AG09319 (cell line): ENCODE results near the gene GLS2.
"Not testable (repeated sequence)": the region's sequence is repeated elsewhere in the genome, so short reads cannot be mapped to it uniquely, and the experiment has no call there.

ENCODE experiments used
- DNase-seq: peaks from one replicate; pipeline ENCODE4 v3.0.0-alpha.2; 2010; ENCODE audit warnings: low read depth; ENCODE audit errors: extremely low read depth
- TF ChIP-seq, protein P1 (sequence below): IDR thresholded peaks from 2 replicates; pipeline ENCODE4 v1.5.1; 2011; ENCODE audit warnings: low read depth, mild to moderate bottlenecking, inconsistent platforms, low read length, moderate library complexity

GLS2 gene

DNA sequence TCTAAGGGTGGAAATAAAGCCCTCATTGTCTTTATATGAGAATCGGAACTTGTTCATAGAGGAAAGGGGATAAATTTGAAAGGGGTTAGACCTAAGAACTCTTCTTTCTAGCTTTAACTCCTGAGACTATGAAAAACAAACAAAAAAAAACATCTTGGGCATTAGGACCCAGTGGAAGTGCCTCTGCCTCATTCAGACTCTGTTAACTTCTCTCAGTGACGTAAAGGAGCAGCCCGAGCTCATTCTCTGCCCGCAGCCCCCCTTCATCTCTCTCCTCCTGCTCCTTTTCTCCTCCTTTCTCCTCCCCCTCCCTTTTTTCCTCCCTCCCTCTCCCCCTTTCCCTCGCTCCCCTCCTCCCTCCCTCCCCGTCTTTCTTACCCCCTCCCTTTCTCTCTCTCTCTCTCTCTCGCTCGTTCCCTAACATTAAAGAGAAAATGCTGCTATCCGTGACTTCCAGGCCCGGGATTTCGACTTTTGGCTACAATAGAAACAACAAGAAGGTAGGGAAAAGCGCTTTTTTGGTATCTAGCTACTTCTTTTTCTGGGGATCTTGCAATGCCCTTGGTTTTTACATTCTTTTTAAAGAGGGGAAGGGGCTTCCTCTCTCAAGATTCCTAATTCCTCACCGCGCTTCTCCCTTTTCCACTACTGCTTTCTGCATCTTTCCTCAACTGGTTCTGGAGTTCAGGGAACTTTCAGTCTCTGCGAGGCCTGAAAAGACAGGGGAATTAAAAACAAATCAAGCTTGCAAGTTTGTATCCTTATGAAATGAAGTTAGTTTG, 33.8 kb upstream of the GLS2 start, which contains the start of gene RBMS2:
Gene RBMS2, plus strand, starts transcription at position 231 of the 782 bp plus-strand sequence. Its CDS starts 204 bp downstream, at position 435.
- TF ChIP-seq, protein P1, sequence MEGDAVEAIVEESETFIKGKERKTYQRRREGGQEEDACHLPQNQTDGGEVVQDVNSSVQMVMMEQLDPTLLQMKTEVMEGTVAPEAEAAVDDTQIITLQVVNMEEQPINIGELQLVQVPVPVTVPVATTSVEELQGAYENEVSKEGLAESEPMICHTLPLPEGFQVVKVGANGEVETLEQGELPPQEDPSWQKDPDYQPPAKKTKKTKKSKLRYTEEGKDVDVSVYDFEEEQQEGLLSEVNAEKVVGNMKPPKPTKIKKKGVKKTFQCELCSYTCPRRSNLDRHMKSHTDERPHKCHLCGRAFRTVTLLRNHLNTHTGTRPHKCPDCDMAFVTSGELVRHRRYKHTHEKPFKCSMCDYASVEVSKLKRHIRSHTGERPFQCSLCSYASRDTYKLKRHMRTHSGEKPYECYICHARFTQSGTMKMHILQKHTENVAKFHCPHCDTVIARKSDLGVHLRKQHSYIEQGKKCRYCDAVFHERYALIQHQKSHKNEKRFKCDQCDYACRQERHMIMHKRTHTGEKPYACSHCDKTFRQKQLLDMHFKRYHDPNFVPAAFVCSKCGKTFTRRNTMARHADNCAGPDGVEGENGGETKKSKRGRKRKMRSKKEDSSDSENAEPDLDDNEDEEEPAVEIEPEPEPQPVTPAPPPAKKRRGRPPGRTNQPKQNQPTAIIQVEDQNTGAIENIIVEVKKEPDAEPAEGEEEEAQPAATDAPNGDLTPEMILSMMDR = no peak
- DNase-seq = peak; percentile 79

- TF ChIP-seq, protein P1 = no peak
- no peak for DNase-seq
Observed at GRCh38 chr12:56521209-56521589, 33.2 kb upstream of the GLS2 start.

- DNase-seq = no peak
- TF ChIP-seq, protein P1 = no peak
Observed at GRCh38 chr12:56520506-56520905, 32.5 kb upstream of the GLS2 start.

- no peak for DNase-seq
- TF ChIP-seq, protein P1 = no peak
Observed at GRCh38 chr12:56520048-56520447, 32.1 kb upstream of the GLS2 start.

- DNase-seq = no peak
- TF ChIP-seq, protein P1 = no peak
Observed at GRCh38 chr12:56518570-56518969, 30.6 kb upstream of the GLS2 start.

- no peak for DNase-seq
- TF ChIP-seq, protein P1 = no peak
Observed at GRCh38 chr12:56517854-56518253, 29.9 kb upstream of the GLS2 start.

DNA sequence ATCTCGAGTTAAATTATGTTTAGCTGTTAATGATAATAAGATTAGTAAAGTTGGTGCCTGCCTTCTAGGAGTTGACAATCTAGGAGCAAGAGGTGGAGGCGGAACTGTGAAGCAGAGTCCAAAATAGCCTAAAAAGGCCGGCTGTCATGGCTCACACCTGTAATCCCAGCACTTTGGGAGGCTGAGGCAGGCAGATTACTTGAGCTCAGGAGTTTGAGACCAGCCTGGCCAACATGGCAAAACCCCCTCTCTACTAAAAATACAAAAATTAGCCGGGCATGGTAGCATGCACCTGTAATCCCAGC, 26.0 kb upstream of the GLS2 start:
- DNase-seq = not testable (repeated sequence)

- TF ChIP-seq, protein P1 = no peak
- no peak for DNase-seq
Observed at GRCh38 chr12:56510786-56511185, 22.8 kb upstream of the GLS2 start.

GRCh38 chr12:56499879-56500278, 11.9 kb upstream of the GLS2 start:
- not testable (repeated sequence) for DNase-seq

DNA sequence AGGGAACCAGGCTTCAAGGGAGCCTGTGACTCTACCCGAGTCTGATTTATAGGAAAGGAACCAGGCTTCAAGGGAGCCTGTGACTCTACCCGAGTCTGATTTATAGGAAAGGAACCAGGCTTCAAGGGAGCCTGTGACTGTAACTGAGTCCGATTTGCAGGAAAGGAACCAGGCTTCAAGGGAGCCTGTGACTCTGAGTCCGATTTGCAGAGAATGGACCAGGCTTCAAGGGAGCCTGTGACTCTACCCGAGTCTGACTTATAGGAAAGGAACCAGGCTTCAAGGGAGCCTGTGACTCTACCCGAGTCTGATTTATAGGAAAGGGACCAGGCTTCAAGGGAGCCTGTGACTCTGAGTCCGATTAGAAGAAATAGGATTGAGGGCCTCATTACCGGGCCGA, 11.5 kb upstream of the GLS2 start:
- not testable (repeated sequence) for DNase-seq

- not testable (repeated sequence) for DNase-seq
Observed at GRCh38 chr12:56498126-56498902, 10.4 kb upstream of the GLS2 start.
